Thoracic aorta (tissue), 2 donors: ENCODE measurements around the gene SERPINB6. TPM values are rescaled to one million over a fixed set of nuclear protein-coding genes. Genes with fewer than 3 reads are reported as not detected.

ENCODE experiments used
- ATAC-seq: fragments of 150-250 bp; one replicate; pipeline ENCODE4 v1.8.0; 2017; ENCODE audit warnings: low read depth; ENCODE audit not compliant: insufficient number of reproducible peaks, low FRiP score
- DNase-seq: peaks from one replicate; pipeline ENCODE4 v3.0.0-alpha.2; 2020; ENCODE audit warnings: low spot score
- H3K27ac ChIP-seq, 2 donors: fragments of 200-600 bp; sonication (generic); 1 replicate in 1 of 2; 2 replicates in 1 of 2; pipeline ENCODE4 v1.5.1; 2016; ENCODE audit warnings: mild to moderate bottlenecking in 2 of 2, moderate library complexity in 2 of 2
- H3K27me3 ChIP-seq: fragments of 200-600 bp; sonication (generic); replicated peaks from 2 replicates; pipeline ENCODE4 v1.6.0; 2016; ENCODE audit warnings: mild to moderate bottlenecking; ENCODE audit not compliant: insufficient read depth
- H3K36me3 ChIP-seq: fragments of 200-600 bp; sonication (generic); one replicate; pipeline ENCODE4 v1.5.1; 2016
- H3K4me1 ChIP-seq, 2 donors: fragments of 200-600 bp; sonication (generic); 1 replicate in 1 of 2; 2 replicates in 1 of 2; pipeline versions ENCODE4 v1.5.1 to v1.6.0; 2016; ENCODE audit warnings: low read depth in 2 of 2, mild to moderate bottlenecking in 1 of 2; ENCODE audit not compliant: control insufficient read depth in 1 of 2
- H3K4me3 ChIP-seq: fragments of 200-600 bp; sonication (generic); 2 replicates; pipeline ENCODE4 v1.5.1; 2016; ENCODE audit warnings: mild to moderate bottlenecking
- H3K9me3 ChIP-seq: fragments of 200-600 bp; sonication (generic); 2 replicates; pipeline ENCODE4 v1.5.1; 2016
- CTCF ChIP-seq: fragments of 200-600 bp; sonication (generic); IDR thresholded peaks from one replicate; pipeline ENCODE4 v1.5.1; 2019; ENCODE audit warnings: antibody characterized with exemption
- total RNA-seq, 2 donors: library from RNA; depleted of rRNA; stranded (reverse); fragments of >200 nt; gene quantifications; one replicate each; pipeline versions ENCODE4 v1.1.0 to v1.2.3, GENCODE V29; 2016

SERPINB6 gene
- total RNA-seq, 2 donors from 2014 or later, result 161 to 180 TPM

GRCh38 chr6:2966347-2966746 is 5.0 kb downstream of the SERPINB6 start:
- no peak for ATAC-seq
- no peak overlapping the region for H3K27ac ChIP-seq
- TF ChIP-seq CTCF, result no peak

DNA sequence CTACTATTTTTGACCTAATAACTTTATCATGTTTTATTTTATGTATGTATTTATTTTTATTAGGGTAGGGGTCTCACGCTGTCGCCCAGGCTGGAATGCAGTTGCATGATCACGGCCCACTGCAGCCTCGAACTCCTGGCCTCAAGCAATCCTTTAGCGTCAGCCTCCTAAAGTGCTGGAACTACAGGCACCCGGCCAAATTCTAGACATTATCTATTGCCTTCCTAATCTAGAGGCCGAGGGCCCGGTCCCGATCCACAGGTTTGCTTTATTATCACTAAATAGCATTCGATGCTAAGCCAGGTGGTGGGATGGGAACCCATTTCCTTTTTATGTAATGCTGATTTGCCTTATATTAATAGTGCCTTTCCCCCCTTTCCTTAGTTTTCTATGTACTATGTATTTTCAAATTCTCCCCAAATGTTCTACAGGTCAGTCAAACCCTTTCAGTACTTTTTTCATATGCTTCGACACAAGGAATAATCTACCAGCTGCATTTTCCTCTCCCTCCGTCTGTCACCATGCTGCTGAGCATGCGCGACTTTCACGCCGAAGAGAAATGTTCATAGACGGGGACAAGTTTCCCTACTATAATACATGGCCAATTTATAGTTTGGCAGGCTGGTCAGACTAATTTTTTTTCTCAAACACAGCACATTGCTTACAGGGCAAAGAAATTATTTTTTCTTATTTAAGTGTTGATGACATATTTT is 6.4 kb downstream of the SERPINB6 start:
- H3K36me3 ChIP-seq, result no peaks in the 10 kb centered on the region
- DNase-seq (no peak), ATAC-seq (no peak)
- H3K27ac ChIP-seq, result no peak overlapping the region
- H3K27me3 ChIP-seq, result no peaks in the 10 kb centered on the region
- peaks cover 12 to 42% of the 10 kb centered on the region in 2 donors for H3K4me1 ChIP-seq
- TF ChIP-seq CTCF, result no peak
- H3K9me3 ChIP-seq, result no peaks in the 10 kb centered on the region
- no peak overlapping the region for H3K4me3 ChIP-seq

More at GRCh38 chr6:2966347-2966746, 5.0 kb downstream of the SERPINB6 start:
- Histone ChIP-seq H3K9me3 (no peaks in the 10 kb centered on the region), H3K27me3 (no peaks in the 10 kb centered on the region), H3K4me1 (peaks cover 3 to 33% of the 10 kb centered on the region in 2 donors), H3K4me3 (no peak overlapping the region), H3K36me3 (no peaks in the 10 kb centered on the region)
- no peak for DNase-seq

- no peak for ATAC-seq
- Histone ChIP-seq H3K27ac (no peak overlapping the region), H3K4me1 (peaks cover 11 to 35% of the 10 kb centered on the region in 2 donors), H3K36me3 (no peaks in the 10 kb centered on the region), H3K9me3 (no peaks in the 10 kb centered on the region), H3K4me3 (no peak overlapping the region), H3K27me3 (no peaks in the 10 kb centered on the region)
- no peak for TF ChIP-seq CTCF
- DNase-seq, result no peak
Measured at GRCh38 chr6:2963756-2964155, 7.6 kb downstream of the SERPINB6 start.

DNA sequence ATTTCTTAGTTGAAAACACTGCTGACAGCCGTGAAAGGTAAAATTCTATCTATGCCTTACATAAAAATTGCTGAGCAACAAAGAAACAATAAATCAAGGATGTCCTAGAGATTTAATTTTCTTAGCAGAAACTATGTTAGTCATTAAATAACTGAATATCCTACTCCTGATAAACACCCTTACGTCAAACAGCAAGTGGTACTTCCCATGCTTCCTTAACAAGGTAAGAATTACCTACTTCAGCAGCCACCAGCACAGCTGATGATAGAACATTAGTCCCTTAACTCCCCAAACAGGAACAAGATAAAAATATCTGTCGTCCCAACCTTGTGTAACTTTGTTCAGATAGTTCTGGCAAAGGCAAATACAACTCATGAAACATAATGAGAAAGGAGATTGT is 8.7 kb downstream of the SERPINB6 start:
- no peak overlapping the region for H3K4me3 ChIP-seq
- TF ChIP-seq CTCF, result no peak
- no peaks in the 10 kb centered on the region for H3K9me3 ChIP-seq
- no peaks in the 10 kb centered on the region for H3K36me3 ChIP-seq
- DNase-seq (no peak), ATAC-seq (no peak)
- no peak overlapping the region for H3K27ac ChIP-seq
- no peaks in the 10 kb centered on the region for H3K27me3 ChIP-seq
- peaks cover 11 to 36% of the 10 kb centered on the region in 2 donors for H3K4me1 ChIP-seq

- H3K36me3 ChIP-seq, result no peaks in the 10 kb centered on the region
- peaks cover 15 to 42% of the 10 kb centered on the region in 2 donors for H3K4me1 ChIP-seq
- H3K9me3 ChIP-seq, result no peaks in the 10 kb centered on the region
- no peaks in the 10 kb centered on the region for H3K27me3 ChIP-seq
- no peak overlapping the region for H3K27ac ChIP-seq
- TF ChIP-seq CTCF, result no peak
- DNase-seq, result no peak
- no peak overlapping the region for H3K4me3 ChIP-seq
- ATAC-seq, result no peak
Measured at GRCh38 chr6:2962004-2962403, 9.4 kb downstream of the SERPINB6 start.
